Measurements from ENCODE around the gene SLC41A3. TPM values are rescaled to one million over a fixed set of nuclear protein-coding genes. Genes with fewer than 3 reads are reported as not detected.

SLC41A3 gene
- polyA plus RNA-seq, 2 of the 4 experiments (the other 2 are of a cell fraction): 18.9 to 24.2 TPM

DNA sequence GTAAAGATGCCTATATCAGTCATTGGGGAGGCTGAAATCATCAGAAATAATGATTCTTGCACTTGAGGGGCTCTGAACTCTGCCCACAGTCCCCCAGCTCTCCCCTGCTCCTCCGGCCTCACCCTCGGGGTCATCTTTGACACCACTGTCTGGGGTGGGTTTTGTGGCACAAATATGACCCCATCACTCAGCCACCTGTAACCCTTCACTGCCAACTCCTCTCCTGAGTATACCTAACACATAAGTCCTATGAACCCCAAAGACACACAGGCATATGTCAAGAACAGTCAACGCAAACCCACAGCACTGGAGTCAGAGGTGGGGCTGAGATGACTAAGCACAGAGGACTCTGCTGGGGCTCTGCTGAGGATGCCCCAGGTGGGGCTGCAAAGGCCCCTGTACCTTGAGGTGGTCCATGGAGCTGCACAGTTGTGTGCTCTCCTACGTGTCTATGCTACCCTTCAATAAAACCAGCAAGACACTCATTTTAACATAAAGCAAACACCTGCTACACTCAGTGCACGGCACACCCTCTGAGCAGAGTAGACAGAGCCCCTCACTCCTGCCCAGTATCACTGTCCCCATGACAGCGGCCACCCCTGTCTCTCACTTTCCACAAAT lies 29.9 kb downstream of the SLC41A3 start:
- TF ChIP-seq BCL3 (IDR thresholded peaks at IDR 0.05) (no peak), TFCP2L1 (CRISPR knock-in tag; IDR thresholded peaks at IDR 0.05) (no peak), RNF2 (IDR thresholded peaks at IDR 0.05; ENCODE audit: borderline replicate concordance, low read depth) (no peak), JUN (IDR thresholded peaks at IDR 0.05) (no peak), POLR2A (IDR thresholded peaks at IDR 0.05; ENCODE audit: low read length) (no peak), HOXB5 (CRISPR knock-in tag; IDR thresholded peaks at IDR 0.05) (no peak), RAD21 (conservative IDR thresholded peaks at IDR 0.05 in 1 of 2, IDR thresholded peaks at IDR 0.05 in 1 of 2) (no peak), KDM5A (IDR thresholded peaks at IDR 0.05) (no peak), ESRRA (IDR thresholded peaks at IDR 0.05; ENCODE audit: borderline replicate concordance, low read length) (no peak), MAFK (IDR thresholded peaks at IDR 0.05; ENCODE audit: partially characterized antibody) (no peak)
- TF ChIP-seq, protein P1, sequence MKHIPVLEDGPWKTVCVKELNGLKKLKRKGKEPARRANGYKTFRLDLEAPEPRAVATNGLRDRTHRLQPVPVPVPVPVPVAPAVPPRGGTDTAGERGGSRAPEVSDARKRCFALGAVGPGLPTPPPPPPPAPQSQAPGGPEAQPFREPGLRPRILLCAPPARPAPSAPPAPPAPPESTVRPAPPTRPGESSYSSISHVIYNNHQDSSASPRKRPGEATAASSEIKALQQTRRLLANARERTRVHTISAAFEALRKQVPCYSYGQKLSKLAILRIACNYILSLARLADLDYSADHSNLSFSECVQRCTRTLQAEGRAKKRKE (CRISPR knock-in tag; IDR thresholded peaks at IDR 0.05; ENCODE audit: low read depth): no peak
- TF ChIP-seq, protein P2, sequence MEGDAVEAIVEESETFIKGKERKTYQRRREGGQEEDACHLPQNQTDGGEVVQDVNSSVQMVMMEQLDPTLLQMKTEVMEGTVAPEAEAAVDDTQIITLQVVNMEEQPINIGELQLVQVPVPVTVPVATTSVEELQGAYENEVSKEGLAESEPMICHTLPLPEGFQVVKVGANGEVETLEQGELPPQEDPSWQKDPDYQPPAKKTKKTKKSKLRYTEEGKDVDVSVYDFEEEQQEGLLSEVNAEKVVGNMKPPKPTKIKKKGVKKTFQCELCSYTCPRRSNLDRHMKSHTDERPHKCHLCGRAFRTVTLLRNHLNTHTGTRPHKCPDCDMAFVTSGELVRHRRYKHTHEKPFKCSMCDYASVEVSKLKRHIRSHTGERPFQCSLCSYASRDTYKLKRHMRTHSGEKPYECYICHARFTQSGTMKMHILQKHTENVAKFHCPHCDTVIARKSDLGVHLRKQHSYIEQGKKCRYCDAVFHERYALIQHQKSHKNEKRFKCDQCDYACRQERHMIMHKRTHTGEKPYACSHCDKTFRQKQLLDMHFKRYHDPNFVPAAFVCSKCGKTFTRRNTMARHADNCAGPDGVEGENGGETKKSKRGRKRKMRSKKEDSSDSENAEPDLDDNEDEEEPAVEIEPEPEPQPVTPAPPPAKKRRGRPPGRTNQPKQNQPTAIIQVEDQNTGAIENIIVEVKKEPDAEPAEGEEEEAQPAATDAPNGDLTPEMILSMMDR (IDR thresholded peaks at IDR 0.05): no peak
- H3K9me3 ChIP-seq: no peaks in the 10 kb centered on the region
- CTCF ChIA-PET: interaction anchor here (1.2 kb wide), 1 partner anchor 336 kb away, joined by 3 read pairs; no protein-coding TSS in a partner anchor
- FAIRE-seq (no peak), ATAC-seq (no peak), DNase-seq (ENCODE audit: low read depth in 1 of 2, low spot score in 1 of 2) (no peak)
- 70% methylated on average over 3 of the region's 6 CpGs for WGBS (ENCODE audit: missing lambda C conversion rate)
- peaks cover 14% of the 10 kb centered on the region for H3K4me1 ChIP-seq
- no peak overlapping the region; the same call in 2 of the 3 replicates for H3K4me2 ChIP-seq
- H3K4me3 ChIP-seq: no peak overlapping the region
- POLR2A ChIA-PET: no interaction called here
- H3K27ac ChIP-seq: no peak overlapping the region

GRCh38 chr3:126053513-126053912 lies 30.4 kb downstream of the SLC41A3 start:
- no peak overlapping the region; the same call in 2 of the 3 replicates for H3K4me2 ChIP-seq
- H3K4me3 ChIP-seq: no peak overlapping the region

More at GRCh38 chr3:126053513-126053912, 30.4 kb downstream of the SLC41A3 start:
- CTCF ChIA-PET: interaction anchor here (1.2 kb wide), 1 partner anchor 337 kb away, joined by 3 read pairs; no protein-coding TSS in a partner anchor
- 53% methylated on average over 1 of the region's 1 CpG for WGBS (ENCODE audit: missing lambda C conversion rate)
- POLR2A ChIA-PET: no interaction called here
- Histone ChIP-seq H3K27ac (no peak overlapping the region), H3K4me1 (peaks cover 14% of the 10 kb centered on the region), H3K9me3 (no peaks in the 10 kb centered on the region)
- ATAC-seq (no peak), DNase-seq (ENCODE audit: low read depth in 1 of 2, low spot score in 1 of 2) (no peak), FAIRE-seq (no peak)
- no peak for TF ChIP-seq CBX2 (IDR thresholded peaks at IDR 0.05; ENCODE audit: borderline replicate concordance, low read depth)
- TF ChIP-seq USF2 (IDR thresholded peaks at IDR 0.05): no peak
- TF ChIP-seq SREBF2 (IDR thresholded peaks at IDR 0.05): no peak
- TF ChIP-seq, protein P1 (CRISPR knock-in tag; IDR thresholded peaks at IDR 0.05; ENCODE audit: low read depth): no peak
- no peak for TF ChIP-seq CHD4 (IDR thresholded peaks at IDR 0.05; ENCODE audit: borderline replicate concordance)
- no peak for TF ChIP-seq EHMT2 (IDR thresholded peaks at IDR 0.05; ENCODE audit: low read depth)
- TF ChIP-seq KDM5A (IDR thresholded peaks at IDR 0.05): no peak
